CD8-positive, alpha-beta memory T cell (primary cell): Measurements from ENCODE around the gene IL3RA. TPM values are rescaled to one million over a fixed set of nuclear protein-coding genes. Genes with fewer than 3 reads are reported as not detected.

Source experiments
- polyA plus RNA-seq: library from polyadenylated mRNA; unstranded; fragments of 300-500 nt; fragmentation: Illumina TruSeq; gene quantifications from one replicate; pipeline ENCODE4 v1.2.3, GENCODE V29; 2021
- total RNA-seq, 2 experiments: library from RNA; stranded (reverse); gene quantifications; one replicate each; pipeline ENCODE4 v1.2.3, GENCODE V29; 2021

IL3RA gene
- total and polyA plus RNA-seq, 3 experiments from 2014 or later = 0.42 to 0.44 TPM; not detected in 1

Other genes with a start within 250 kb of the IL3RA start
- under 1 TPM; 0.13 to 0.22 TPM for gene CRLF2, start 124.1 kb upstream of the IL3RA start, total RNA-seq
- not detected for gene CRLF2, start 124.1 kb upstream of the IL3RA start, polyA plus RNA-seq
- gene CSF2RA, start 68.0 kb upstream of the IL3RA start, total RNA-seq = under 1 TPM; 0.42 to 0.47 TPM
- gene CSF2RA, start 68.0 kb upstream of the IL3RA start, polyA plus RNA-seq = not detected
- 100 to 1,000 TPM; 330 to 341 TPM for gene SLC25A6, start 55.3 kb downstream of the IL3RA start, total RNA-seq
- 469 TPM for gene SLC25A6, start 55.3 kb downstream of the IL3RA start, polyA plus RNA-seq
- 10 to 100 TPM; 26.1 to 26.5 TPM for gene ASMTL, start 116.1 kb downstream of the IL3RA start, total RNA-seq
- gene ASMTL, start 116.1 kb downstream of the IL3RA start, polyA plus RNA-seq = 47.9 TPM
- gene P2RY8, start 200.4 kb downstream of the IL3RA start, total RNA-seq = 10 to 100 TPM; 47.1 to 50.1 TPM
- 302 TPM for gene P2RY8, start 200.4 kb downstream of the IL3RA start, polyA plus RNA-seq